CD14-positive monocyte (primary cell): ENCODE data around the gene MEIS2. TPM values are rescaled to one million over a fixed set of nuclear protein-coding genes. Genes with fewer than 3 reads are reported as not detected.

Experiments
- DNase-seq, 3 donors: peaks; one replicate each; pipeline ENCODE4 v3.0.0-alpha.2; 2011 to 2022
- H2AFZ ChIP-seq: 2 replicates; pipeline ENCODE4 v1.6.0; 2012; ENCODE audit warnings: mild to moderate bottlenecking, low read depth, low read length, inconsistent platforms; ENCODE audit not compliant: insufficient read depth, poor library complexity, severe bottlenecking
- H3K27ac ChIP-seq, 2 donors: 1 replicate in 1 of 2; 2 replicates in 1 of 2; pipeline ENCODE4 v1.5.1; 2012 to 2013; ENCODE audit warnings: low read length in 2 of 2, control low read depth in 1 of 2, inconsistent platforms in 1 of 2, low read depth in 1 of 2, mild to moderate bottlenecking in 1 of 2
- H3K27me3 ChIP-seq, 2 donors: one replicate each; pipeline versions ENCODE4 v1.6.0 to v1.6.1; 2011 to 2013; ENCODE audit warnings: low read length in 2 of 2; ENCODE audit not compliant: control insufficient read depth in 2 of 2, insufficient read depth in 2 of 2
- H3K36me3 ChIP-seq, 2 donors: replicated peaks in 1 of 2; 1 replicate in 1 of 2; 2 replicates in 1 of 2; pipeline versions ENCODE4 v1.5.1 to v1.6.1; 2012 to 2013; ENCODE audit warnings: low read length in 2 of 2, control low read depth in 1 of 2, inconsistent platforms in 1 of 2, mild to moderate bottlenecking in 1 of 2; ENCODE audit not compliant: insufficient read depth in 2 of 2, control insufficient read depth in 1 of 2
- H3K4me1 ChIP-seq, 2 donors: 1 replicate in 1 of 2; 2 replicates in 1 of 2; pipeline versions ENCODE4 v1.5.1 to v1.6.1; 2012 to 2013; ENCODE audit warnings: low read length in 2 of 2, control low read depth in 1 of 2, inconsistent platforms in 1 of 2, mild to moderate bottlenecking in 1 of 2, moderate library complexity in 1 of 2; ENCODE audit not compliant: insufficient read depth in 2 of 2, control insufficient read depth in 1 of 2
- H3K4me2 ChIP-seq: replicated peaks from 2 replicates; pipeline ENCODE3; 2012; ENCODE audit warnings: low read length, moderate library complexity, mild to moderate bottlenecking; ENCODE audit not compliant: poor library complexity, severe bottlenecking; ENCODE audit errors: extremely low read depth
- H3K4me3 ChIP-seq, 3 experiments: fragments of 200-600 bp in 1 of 3; sonication (generic) in 1 of 3; replicated peaks in 1 of 3; 1 replicate in 2 of 3; 2 replicates in 1 of 3; pipeline ENCODE4 v1.5.1; 2011 to 2013; ENCODE audit warnings: low read length in 3 of 3, mild to moderate bottlenecking in 3 of 3, control low read depth in 2 of 3, low read depth in 2 of 3, inconsistent platforms in 1 of 3, moderate library complexity in 1 of 3
- H3K79me2 ChIP-seq: 2 replicates; pipeline ENCODE4 v1.6.0; 2012; ENCODE audit warnings: mild to moderate bottlenecking, control low read depth, inconsistent platforms, low read length, moderate library complexity; ENCODE audit not compliant: insufficient read depth
- H3K9ac ChIP-seq: 2 replicates; pipeline ENCODE4 v1.6.0; 2017; ENCODE audit warnings: low read length, mild to moderate bottlenecking; ENCODE audit not compliant: insufficient read depth, poor library complexity, severe bottlenecking
- H3K9me3 ChIP-seq, 2 donors: replicated peaks in 1 of 2; 1 replicate in 1 of 2; 2 replicates in 1 of 2; pipeline versions ENCODE4 v1.5.1 to v1.6.1; 2012 to 2013; ENCODE audit warnings: low read length in 2 of 2, control low read depth in 1 of 2; ENCODE audit not compliant: control insufficient read depth in 1 of 2, insufficient read depth in 1 of 2
- H4K20me1 ChIP-seq: 2 replicates; pipeline ENCODE4 v1.6.0; 2012; ENCODE audit warnings: mild to moderate bottlenecking, low read length, control low read depth, moderate library complexity; ENCODE audit not compliant: insufficient read depth
- H3K27ac Mint-ChIP-seq, 7 donors: one replicate each; pipeline ENCODE4 v1.8.0; 2020; ENCODE audit warnings: mild to moderate bottlenecking in 7 of 7, mixed read lengths in 7 of 7, moderate library complexity in 6 of 7, inconsistent platforms in 2 of 7
- H3K27me3 Mint-ChIP-seq, 3 donors: one replicate each; pipeline ENCODE4 v1.8.0; 2021 to 2022; ENCODE audit warnings: low read depth in 3 of 3, mild to moderate bottlenecking in 3 of 3, mixed read lengths in 3 of 3, moderate library complexity in 3 of 3, inconsistent platforms in 1 of 3
- H3K36me3 Mint-ChIP-seq, 2 donors: one replicate each; pipeline ENCODE4 v1.8.0; 2020; ENCODE audit warnings: mixed read lengths in 2 of 2, inconsistent platforms in 1 of 2, mild to moderate bottlenecking in 1 of 2
- H3K4me1 Mint-ChIP-seq: one replicate; pipeline ENCODE4 v1.8.0; 2020; ENCODE audit warnings: mild to moderate bottlenecking, mixed read lengths
- H3K4me3 Mint-ChIP-seq, 2 donors: one replicate each; pipeline ENCODE4 v1.8.0; 2020; ENCODE audit warnings: mild to moderate bottlenecking in 2 of 2, mixed read lengths in 2 of 2, moderate library complexity in 1 of 2
- H3K9me3 Mint-ChIP-seq, 7 donors: one replicate each; pipeline ENCODE4 v1.8.0; 2020 to 2022; ENCODE audit warnings: mixed read lengths in 7 of 7, mild to moderate bottlenecking in 6 of 7, moderate library complexity in 6 of 7, inconsistent platforms in 2 of 7
- CTCF ChIP-seq: fragments of 200-600 bp; IDR thresholded peaks from one replicate; pipeline ENCODE4 v1.8.0; 2022; ENCODE audit warnings: antibody characterized with exemption, mild to moderate bottlenecking
- WGBS: methylation state at CpG from one replicate; pipeline ENCODE4 v1.1.5; 2013; ENCODE audit warnings: missing lambda C conversion rate; ENCODE audit not compliant: insufficient coverage; 5-methylcytosine and 5-hydroxymethylcytosine counted together
- intact Hi-C, 2 donors: fragments of 100-400 bp; cut with micrococcal nuclease; formaldehyde crosslinking; loops; one replicate each; pipeline versions ENCODE4 v1.15.0 to v1.15.1; 2023
- polyA plus RNA-seq, 3 donors: library from polyadenylated mRNA; depleted of rRNA in 1 of 3; unstranded in 2 of 3; stranded (reverse) in 1 of 3; fragments of 300-500 nt in 2 of 3; fragments of >200 nt in 1 of 3; fragmentation: Illumina TruSeq in 2 of 3; gene quantifications; 1 replicate in 2 of 3; 2 replicates in 1 of 3; pipeline ENCODE4 v1.2.3, GENCODE V29; 2012 to 2021

Gene MEIS2
- polyA plus RNA-seq, 3 donors: not detected

- intact Hi-C loops: no loop called here
- Mint-ChIP-seq H3K36me3 (peaks cover 9 to 17% of the 10 kb centered on the region in 2 donors), H3K4me3 (peak overlapping the region; percentile 98 to 100), H3K9me3 (peaks cover 7 to 66% (median 56%) of the 10 kb centered on the region in 7 donors), H3K27me3 (peaks cover 97 to 98% (median 97%) of the 10 kb centered on the region in 3 donors), H3K4me1 (peaks cover 50% of the 10 kb centered on the region), H3K27ac (no peak overlapping the region)
- H3K27me3 ChIP-seq: peaks cover 81 to 98% of the 10 kb centered on the region in 2 donors
- peak overlapping the region; percentile 26 to 88 (median 54) for H3K4me3 ChIP-seq
- peak overlapping the region; percentile 27 for H3K9ac ChIP-seq
- no peak for TF ChIP-seq CTCF
- H3K4me2 ChIP-seq: peak overlapping the region; percentile 79
- H3K79me2 ChIP-seq: no peaks in the 10 kb centered on the region
- H3K36me3 ChIP-seq: no peaks in the 10 kb centered on the region
- H3K9me3 ChIP-seq: peaks cover 5 to 66% of the 10 kb centered on the region in 2 donors
- 0% methylated on average over 7 of the region's 11 CpGs for whole genome bisulfite sequencing
- no peak overlapping the region for H3K27ac ChIP-seq
- no peak for DNase-seq
- no peaks in the 10 kb centered on the region for H4K20me1 ChIP-seq
- peak overlapping the region; percentile 74 for H2AFZ ChIP-seq
- peaks cover 26 to 29% of the 10 kb centered on the region in 2 donors for H3K4me1 ChIP-seq
Observed at GRCh38 chr15:37100966-37101215, 542 bp upstream of the MEIS2 start.

- intact Hi-C loops: no loop called here
- Histone ChIP-seq H3K4me2 (peak overlapping the region; percentile 79), H3K79me2 (no peaks in the 10 kb centered on the region), H2AFZ (peak overlapping the region; percentile 89), H3K36me3 (no peaks in the 10 kb centered on the region), H3K9me3 (peaks cover 5 to 67% of the 10 kb centered on the region in 2 donors), H3K9ac (peak overlapping the region; percentile 27), H3K27ac (no peak overlapping the region), H4K20me1 (no peaks in the 10 kb centered on the region), H3K27me3 (peaks cover 80 to 96% of the 10 kb centered on the region in 2 donors), H3K4me3 (peak overlapping the region; percentile 43 to 88 (median 54)), H3K4me1 (peaks cover 26 to 29% of the 10 kb centered on the region in 2 donors)
- TF ChIP-seq CTCF: no peak
- peaks cover 9 to 17% of the 10 kb centered on the region in 2 donors for H3K36me3 Mint-ChIP-seq
- H3K4me3 Mint-ChIP-seq: peak overlapping the region; percentile 98 to 100
- H3K27ac Mint-ChIP-seq: peak overlapping the region in 1 of 7 donors; percentile 22
- peaks cover 96 to 98% (median 97%) of the 10 kb centered on the region in 3 donors for H3K27me3 Mint-ChIP-seq
- H3K4me1 Mint-ChIP-seq: peaks cover 50% of the 10 kb centered on the region
- peaks cover 7 to 69% (median 59%) of the 10 kb centered on the region in 7 donors for H3K9me3 Mint-ChIP-seq
- 6% methylated on average over 9 of the region's 21 CpGs for WGBS
- no peak for DNase-seq
Observed at GRCh38 chr15:37099319-37100108, 835 bp downstream of the MEIS2 start.
